Activated CD4-positive, alpha-beta memory T cell treated with anti-CD3 and anti-CD28 coated beads for 36 hours (primary cell): ENCODE data around the gene MTF1. TPM values are rescaled to one million over a fixed set of nuclear protein-coding genes. Genes with fewer than 3 reads are reported as not detected.

Experiments
- total RNA-seq, 2 experiments: library from RNA; stranded (reverse); gene quantifications; one replicate each; pipeline ENCODE4 v1.2.3, GENCODE V29; 2021

The MTF1 gene
- total RNA-seq, 2 experiments from 2014 or later = 21.1 to 22.8 TPM

Other genes starting within 250 kb of the MTF1 start
- gene RSPO1, start 224.7 kb downstream of the MTF1 start, total RNA-seq = not detected
- 10 to 100 TPM; 55.0 to 56.0 TPM for gene CDCA8, start 167.1 kb downstream of the MTF1 start, total RNA-seq
- gene EPHA10, start 94.5 kb downstream of the MTF1 start, total RNA-seq = under 1 TPM; 0.48 to 0.92 TPM
- gene MANEAL, start 65.7 kb downstream of the MTF1 start, total RNA-seq = 1 to 10 TPM; 1.5 TPM
- gene C1orf122, start 51.8 kb downstream of the MTF1 start, total RNA-seq = 10 to 100 TPM; 18.1 to 19.7 TPM
- 10 to 100 TPM; 34.1 to 36.1 TPM for gene YRDC, start 51.4 kb downstream of the MTF1 start, total RNA-seq
- 10 to 100 TPM; 24.3 to 24.4 TPM for gene INPP5B, start 87.5 kb upstream of the MTF1 start, total RNA-seq
- gene SF3A3, start 130.4 kb upstream of the MTF1 start, total RNA-seq = 10 to 100 TPM; 93.5 to 94.4 TPM
- gene FHL3, start 145.9 kb upstream of the MTF1 start, total RNA-seq = 10 to 100 TPM; 14.4 to 14.7 TPM
- 10 to 100 TPM; 51.2 to 52.3 TPM for gene UTP11, start 153.1 kb upstream of the MTF1 start, total RNA-seq
- under 1 TPM; 0.26 to 0.36 TPM for gene POU3F1, start 187.2 kb upstream of the MTF1 start, total RNA-seq